MCF 10A (cell line): ENCODE measurements around the gene OS9. TPM values are rescaled to one million over a fixed set of nuclear protein-coding genes. Genes with fewer than 3 reads are reported as not detected.
A peak's percentile ranks its signal among the peaks of the same experiment; 100 is the strongest.
"Not testable (repeated sequence)": the region's sequence is repeated elsewhere in the genome, so short reads cannot be mapped to it uniquely, and the experiment has no call there.

Source experiments
- BruUV-seq: library from RNA; stranded (reverse); fragments of 400-500 nt; replicated peaks from 2 replicates; lab custom pipeline; 2021; lab: Mats Ljungman, UMichigan
- CTCF ChIA-PET: fragments of 300-600 bp; sonication (Branson Sonifier 250); formaldehyde crosslinking; extraction: SDS; loops from one replicate; lab custom pipeline; 2021; ENCODE audit warnings: antibody characterized with exemption, inconsistent platforms; lab: Yijun Ruan, JAX
- POLR2A ChIA-PET: fragments of 300-600, 350-650 bp; sonication (Branson Sonifier 250); formaldehyde crosslinking; extraction: SDS; loops from one replicate; lab custom pipeline; 2020; ENCODE audit warnings: antibody characterized with exemption, inconsistent platforms; lab: Yijun Ruan, JAX
- DNase-seq: peaks from one replicate; pipeline ENCODE4 v3.0.0-alpha.2; 2018; ENCODE audit not compliant: unreplicated experiment
- H3K27ac Mint-ChIP-seq: one replicate; pipeline ENCODE4 v1.8.0; 2022; ENCODE audit warnings: mild to moderate bottlenecking, low read depth, mixed read lengths; ENCODE audit not compliant: unreplicated experiment
- H3K27me3 Mint-ChIP-seq: one replicate; pipeline ENCODE4 v1.8.0; 2022; ENCODE audit warnings: mixed read lengths; ENCODE audit not compliant: insufficient read depth, unreplicated experiment
- H3K36me3 Mint-ChIP-seq: one replicate; pipeline ENCODE4 v1.8.0; 2022; ENCODE audit warnings: mild to moderate bottlenecking, moderate library complexity, mixed read lengths; ENCODE audit not compliant: insufficient read depth, unreplicated experiment
- H3K4me1 Mint-ChIP-seq: one replicate; pipeline ENCODE4 v1.8.0; 2022; ENCODE audit warnings: mixed read lengths; ENCODE audit not compliant: insufficient read depth, unreplicated experiment
- H3K4me3 Mint-ChIP-seq: one replicate; pipeline ENCODE4 v1.8.0; 2022; ENCODE audit warnings: mild to moderate bottlenecking, moderate library complexity, mixed read lengths; ENCODE audit not compliant: unreplicated experiment
- H3K9me3 Mint-ChIP-seq: one replicate; pipeline ENCODE4 v1.8.0; 2022; ENCODE audit warnings: mixed read lengths; ENCODE audit not compliant: unreplicated experiment
- CTCF ChIP-seq: fragments of 200-600 bp; IDR thresholded peaks from one replicate; pipeline ENCODE4 v1.8.0; 2022; ENCODE audit warnings: antibody characterized with exemption, mild to moderate bottlenecking; ENCODE audit not compliant: unreplicated experiment
- intact Hi-C: fragments of 100-400 bp; cut with micrococcal nuclease; formaldehyde crosslinking; loops from 2 replicates; pipeline ENCODE4 v1.14.1; 2022
- total RNA-seq: library from RNA; stranded (reverse); gene quantifications from 2 replicates; pipeline ENCODE4 v1.2.3, GENCODE V29; 2022

Gene OS9
- total RNA-seq, 1 experiment from 2014 or later: 125 TPM

GRCh38 chr12:57719777-57720605 lies 26.1 kb downstream of the OS9 start:
- CTCF ChIA-PET: interaction anchor here (0.6 to 1.5 kb wide), 5 partner anchors 11 to 135 kb away, joined by 3 read pairs; partner anchors contain the start of gene TSFM
- H3K36me3 Mint-ChIP-seq: peaks cover 38% of the 10 kb centered on the region
- H3K4me1 Mint-ChIP-seq: no peaks in the 10 kb centered on the region

GRCh38 chr12:57720606-57721595 lies 27.0 kb downstream of the OS9 start:
- no peaks in the 10 kb centered on the region for H3K9me3 Mint-ChIP-seq
- ChIA-PET POLR2A (no interaction called here), CTCF (interaction anchor here (0.6 to 1.5 kb wide), 5 partner anchors 10 to 508 kb away, joined by 3 read pairs; no protein-coding TSS in a partner anchor)
- no peak overlapping the region for H3K27ac Mint-ChIP-seq
- H3K4me1 Mint-ChIP-seq: no peaks in the 10 kb centered on the region
- TSS peak; percentile 81 for BruUV-seq
- intact Hi-C loops: no loop called here
- no peak for TF ChIP-seq CTCF
- H3K4me3 Mint-ChIP-seq: no peak overlapping the region
- no peak for DNase-seq
- H3K27me3 Mint-ChIP-seq: no peaks in the 10 kb centered on the region
- peaks cover 38% of the 10 kb centered on the region for H3K36me3 Mint-ChIP-seq

More at GRCh38 chr12:57719777-57720605, 26.1 kb downstream of the OS9 start:
- no peaks in the 10 kb centered on the region for H3K9me3 Mint-ChIP-seq
- H3K4me3 Mint-ChIP-seq: no peak overlapping the region
- no peak for TF ChIP-seq CTCF
- no peaks in the 10 kb centered on the region for H3K27me3 Mint-ChIP-seq
- POLR2A ChIA-PET: no interaction called here
- intact Hi-C loops: no loop called here
- no TSS peak for BruUV-seq
- H3K27ac Mint-ChIP-seq: no peak overlapping the region
- no peak for DNase-seq

GRCh38 chr12:57721846-57722608 lies 28.1 kb downstream of the OS9 start:
- H3K9me3 Mint-ChIP-seq, DNase-seq, BruUV-seq, H3K4me1 Mint-ChIP-seq, H3K27me3 Mint-ChIP-seq, intact Hi-C loops, H3K27ac Mint-ChIP-seq, H3K4me3 Mint-ChIP-seq: not testable (repeated sequence)
- ChIA-PET CTCF (interaction anchor here (0.7 to 1.4 kb wide), 4 partner anchors 23 to 396 kb away, joined by 3 to 5 read pairs (median 4); partner anchors contain the start of genes ARHGEF25 and TSPAN31), POLR2A (interaction anchor here (1.1 kb wide), 1 partner anchor 11 kb away, joined by 3 read pairs; no protein-coding TSS in a partner anchor)
- peaks cover 37% of the 10 kb centered on the region for H3K36me3 Mint-ChIP-seq
